H1 (cell line): ENCODE measurements around the gene ITGA3. TPM values are rescaled to one million over a fixed set of nuclear protein-coding genes. Genes with fewer than 3 reads are reported as not detected.
A peak's percentile ranks its signal among the peaks of the same experiment; 100 is the strongest.

Experiments used
- CTCF ChIA-PET: fragments of 300-600 bp; sonication (Branson Sonifier 250); formaldehyde crosslinking; loops from one replicate; lab custom pipeline; 2021; ENCODE audit not compliant: partially characterized antibody; lab: Charles Lee
- POLR2A ChIA-PET: fragments of 300-600 bp; sonication (Branson Sonifier 250); formaldehyde crosslinking; loops from one replicate; lab custom pipeline; 2021; ENCODE audit warnings: inconsistent platforms; ENCODE audit not compliant: partially characterized antibody; lab: Charles Lee
- DNase-seq, 2 experiments: peaks; one replicate each; pipeline versions ENCODE4 v3.0.0 to v3.0.0-alpha.2; 2010 to 2022; ENCODE audit warnings: low spot score in 2 of 2, low read depth in 1 of 2, mixed read lengths in 1 of 2
- FAIRE-seq: peaks from 2 replicates; lab custom pipeline; 2011; peaks lifted over from hg19 to GRCh38; lab: Jason Lieb, UNC
- H2AFZ ChIP-seq: 2 replicates; pipeline ENCODE4 v1.8.1; 2012; ENCODE audit warnings: low read length, inconsistent platforms
- H2AK5ac ChIP-seq: 2 replicates; pipeline ENCODE4 v1.6.1; 2013; ENCODE audit warnings: low read depth, low read length
- H2BK120ac ChIP-seq: replicated peaks from 2 replicates; pipeline ENCODE3; 2013; ENCODE audit warnings: low read depth, low read length, inconsistent platforms
- H2BK12ac ChIP-seq: 2 replicates; pipeline ENCODE4 v1.6.1; 2013; ENCODE audit warnings: low read depth, low read length
- H2BK15ac ChIP-seq: 2 replicates; pipeline ENCODE4 v1.6.1; 2013; ENCODE audit warnings: low read length
- H2BK20ac ChIP-seq: 2 replicates; pipeline ENCODE4 v1.6.1; 2013; ENCODE audit warnings: low read length
- H2BK5ac ChIP-seq: 2 replicates; pipeline ENCODE4 v1.6.1; 2013; ENCODE audit warnings: low read depth, low read length
- H3K14ac ChIP-seq: 2 replicates; pipeline ENCODE4 v1.6.1; 2013; ENCODE audit warnings: inconsistent platforms; ENCODE audit not compliant: insufficient read length
- H3K18ac ChIP-seq: 2 replicates; pipeline ENCODE4 v1.6.1; 2013; ENCODE audit warnings: low read length; ENCODE audit errors: extremely low read depth
- H3K23ac ChIP-seq: 2 replicates; pipeline ENCODE4 v1.6.1; 2013; ENCODE audit warnings: inconsistent platforms; ENCODE audit not compliant: insufficient read length
- H3K23me2 ChIP-seq: 2 replicates; pipeline ENCODE4 v1.6.1; 2013; ENCODE audit warnings: low read depth, low read length
- H3K27ac ChIP-seq: 2 replicates; pipeline ENCODE4 v1.6.1; 2011; ENCODE audit warnings: low read depth, low read length, inconsistent platforms
- H3K27me3 ChIP-seq, 4 experiments: replicated peaks in 1 of 4; 1 replicate in 1 of 4; 2 replicates in 3 of 4; pipeline versions ENCODE4 v1.6.1 to v1.8.1; 2011 to 2013; ENCODE audit warnings: low read length in 3 of 4, mild to moderate bottlenecking in 3 of 4, inconsistent platforms in 2 of 4, mixed read lengths in 2 of 4, moderate library complexity in 1 of 4; ENCODE audit not compliant: control insufficient read depth in 3 of 4, insufficient read depth in 3 of 4; ENCODE audit errors: extremely low read depth in 1 of 4
- H3K36me3 ChIP-seq, 4 experiments: 2 replicates each; pipeline versions ENCODE4 v1.6.1 to v1.8.1; 2011 to 2013; ENCODE audit warnings: mild to moderate bottlenecking in 4 of 4, low read length in 3 of 4, moderate library complexity in 2 of 4, control low read depth in 1 of 4, inconsistent platforms in 1 of 4; ENCODE audit not compliant: insufficient read depth in 4 of 4, control insufficient read depth in 2 of 4
- H3K4ac ChIP-seq: replicated peaks from 2 replicates; pipeline ENCODE3; 2013; ENCODE audit warnings: low read length, low read depth, mixed read lengths, inconsistent platforms; ENCODE audit not compliant: insufficient read length
- H3K4me1 ChIP-seq, 4 experiments: replicated peaks in 1 of 4; 1 replicate in 1 of 4; 2 replicates in 3 of 4; pipeline versions ENCODE4 v1.6.1 to v1.8.1; 2011 to 2013; ENCODE audit warnings: low read length in 3 of 4, inconsistent platforms in 2 of 4, mixed read lengths in 1 of 4; ENCODE audit not compliant: insufficient read depth in 4 of 4, control insufficient read depth in 3 of 4
- H3K4me2 ChIP-seq, 2 experiments: 2 replicates each; pipeline versions ENCODE4 v1.6.1 to v1.8.1; 2011 to 2013; ENCODE audit warnings: low read depth in 2 of 2, low read length in 2 of 2, control low read depth in 1 of 2, inconsistent platforms in 1 of 2, mild to moderate bottlenecking in 1 of 2; ENCODE audit not compliant: insufficient read depth in 1 of 2
- H3K4me3 ChIP-seq, 4 experiments: fragments of 200-600, 300-600 bp in 1 of 4; sonication (generic), shearing (Covaris generic), sonication (Bioruptor Twin) in 1 of 4; 2 replicates each; pipeline versions ENCODE4 v1.5.1 to v1.8.1; 2011 to 2016; ENCODE audit warnings: low read length in 4 of 4, low read depth in 3 of 4, control low read depth in 2 of 4, inconsistent platforms in 2 of 4, mild to moderate bottlenecking in 2 of 4, mixed read lengths in 1 of 4, moderate library complexity in 1 of 4; ENCODE audit not compliant: insufficient read depth in 2 of 4; ENCODE audit errors: extremely low read depth in 1 of 4
- H3K56ac ChIP-seq: replicated peaks from 2 replicates; pipeline ENCODE3; 2013; ENCODE audit warnings: low read depth, mild to moderate bottlenecking, mixed read lengths, low read length, inconsistent platforms; ENCODE audit not compliant: insufficient read length
- H3K79me1 ChIP-seq: 2 replicates; pipeline ENCODE4 v1.6.1; 2013; ENCODE audit warnings: low read depth, low read length, control low read depth
- H3K79me2 ChIP-seq, 2 experiments: 2 replicates each; pipeline versions ENCODE4 v1.6.1 to v1.8.1; 2012 to 2013; ENCODE audit warnings: low read length in 2 of 2, mild to moderate bottlenecking in 2 of 2, inconsistent platforms in 1 of 2; ENCODE audit not compliant: insufficient read depth in 2 of 2, control insufficient read depth in 1 of 2
- H3K9ac ChIP-seq, 4 experiments: replicated peaks in 1 of 4; 1 replicate in 1 of 4; 2 replicates in 3 of 4; pipeline versions ENCODE4 v1.6.1 to v1.8.1; 2011 to 2013; ENCODE audit warnings: low read depth in 3 of 4, low read length in 3 of 4, control low read depth in 2 of 4, mild to moderate bottlenecking in 2 of 4, moderate library complexity in 2 of 4, inconsistent platforms in 1 of 4; ENCODE audit errors: extremely low read depth in 1 of 4
- H3K9me3 ChIP-seq, 2 experiments: 2 replicates each; pipeline versions ENCODE4 v1.6.1 to v1.8.1; 2012 to 2013; ENCODE audit warnings: mild to moderate bottlenecking in 2 of 2, moderate library complexity in 2 of 2, control low read depth in 1 of 2, inconsistent platforms in 1 of 2, low read depth in 1 of 2, low read length in 1 of 2, mixed read lengths in 1 of 2; ENCODE audit not compliant: insufficient read depth in 2 of 2
- H4K20me1 ChIP-seq, 2 experiments: replicated peaks in 1 of 2; 2 replicates each; pipeline versions ENCODE3 to v1.8.1; 2011 to 2013; ENCODE audit warnings: inconsistent platforms in 2 of 2, low read length in 2 of 2, mild to moderate bottlenecking in 1 of 2; ENCODE audit not compliant: insufficient read depth in 2 of 2, control insufficient read depth in 1 of 2
- H4K5ac ChIP-seq: 2 replicates; pipeline ENCODE4 v1.6.1; 2013; ENCODE audit warnings: low read length, low read depth, mixed read lengths, inconsistent platforms; ENCODE audit not compliant: insufficient read length
- H4K8ac ChIP-seq: 2 replicates; pipeline ENCODE4 v1.8.0; 2013; ENCODE audit warnings: mild to moderate bottlenecking, moderate library complexity, low read length, inconsistent platforms; ENCODE audit not compliant: insufficient read depth; ENCODE audit errors: extremely low read depth
- H4K91ac ChIP-seq: replicated peaks from 2 replicates; pipeline ENCODE3; 2013; ENCODE audit warnings: low read length, mixed read lengths, inconsistent platforms; ENCODE audit not compliant: insufficient read length
- BRCA1 ChIP-seq: IDR thresholded peaks from 2 replicates; pipeline ENCODE4 v1.6.1; 2012; ENCODE audit warnings: low read depth, low read length, improper control_type of control experiment
- CBX8 ChIP-seq: fragments of 300-800, 300-1000 bp; sonication (generic); IDR thresholded peaks from 2 replicates; pipeline ENCODE4 v1.7.1; 2016; ENCODE audit warnings: low read depth, low read length, borderline replicate concordance
- CHD1 ChIP-seq: IDR thresholded peaks from 2 replicates; pipeline ENCODE4 v1.6.1; 2012; ENCODE audit warnings: low read depth, low read length, improper control_type of control experiment
- GTF2F1 ChIP-seq: IDR thresholded peaks from 2 replicates; pipeline ENCODE4 v1.6.1; 2012; ENCODE audit warnings: low read depth, low read length, improper control_type of control experiment, borderline replicate concordance
- NANOG ChIP-seq: IDR thresholded peaks from 2 replicates; pipeline ENCODE4 v1.6.1; 2011; ENCODE audit warnings: low read length, low read depth, mild to moderate bottlenecking, inconsistent platforms; ENCODE audit not compliant: insufficient read depth, poor library complexity, severe bottlenecking
- SIN3A ChIP-seq, 2 experiments: IDR thresholded peaks in 1 of 2; conservative IDR thresholded peaks in 1 of 2; 2 replicates each; pipeline ENCODE4 v1.6.1; 2011 to 2012; ENCODE audit warnings: low read length in 2 of 2, improper control_type of control experiment in 1 of 2, low read depth in 1 of 2, mild to moderate bottlenecking in 1 of 2
- SP1 ChIP-seq: IDR thresholded peaks from 2 replicates; pipeline ENCODE4 v1.6.1; 2011; ENCODE audit warnings: low read depth, low read length
- SP2 ChIP-seq: IDR thresholded peaks from 2 replicates; pipeline ENCODE4 v1.6.1; 2012; ENCODE audit warnings: mild to moderate bottlenecking, low read length, inconsistent platforms
- TEAD4 ChIP-seq: IDR thresholded peaks from 2 replicates; pipeline ENCODE4 v1.6.1; 2012; ENCODE audit warnings: low read depth, low read length, inconsistent platforms, mixed read lengths
- YY1 ChIP-seq: IDR thresholded peaks from 2 replicates; pipeline ENCODE4 v1.6.1; 2011; ENCODE audit warnings: low read depth, mild to moderate bottlenecking, low read length
- ZNF274 ChIP-seq: IDR thresholded peaks from 2 replicates; pipeline ENCODE4 v1.7.0; 2012; ENCODE audit warnings: low read length, borderline replicate concordance; ENCODE audit errors: extremely low read depth
- WGBS, 2 experiments: shearing (Covaris generic) in 1 of 2; methylation state at CpG; one replicate each; pipeline versions ENCODE4 v1.1.6 to v1.1.7; 2013 to 2015; ENCODE audit warnings: low lambda C conversion rate in 2 of 2, mixed read lengths in 2 of 2, inconsistent platforms in 1 of 2, low coverage in 1 of 2, missing lambda C conversion rate in 1 of 2; ENCODE audit not compliant: insufficient replicate concordance in 2 of 2, insufficient coverage in 1 of 2, insufficient read length in 1 of 2; ENCODE audit errors: extremely low coverage in 1 of 2, missing lambda C conversion rate in 1 of 2; 5-methylcytosine and 5-hydroxymethylcytosine counted together
- polyA plus RNA-seq, 7 experiments: library from polyadenylated mRNA; depleted of rRNA in 3 of 7; stranded (reverse) in 5 of 7; unstranded in 2 of 7; fragments of >200 nt in 5 of 7; fragments of 200-250 nt in 2 of 7; gene quantifications; 1 replicate in 5 of 7; 2 replicates in 1 of 7; 4 replicates in 1 of 7; pipeline versions ENCODE4 v1.2.1 to v1.2.3, GENCODE V29; 2011 to 2013; ENCODE audit warnings: missing spikeins in 2 of 7, mixed read lengths in 2 of 7
- total RNA-seq: library from RNA; stranded (reverse); fragmentation: NEBNext Ultra II Directional; extraction: Animal tissue kit (Norgen Biotek cat#: 25700); gene quantifications from 2 replicates; pipeline ENCODE4 v1.2.1, GENCODE V29; 2021
- TF ChIP-seq, protein P1 (sequence below): IDR thresholded peaks from 2 replicates; pipeline ENCODE4 v1.6.1; 2011; ENCODE audit warnings: low read length, improper control_type of control experiment

The ITGA3 gene
- total and polyA plus RNA-seq, 2 of the 8 experiments (the other 6 are each of a cell fraction or from before 2014, with no cell fraction given), result 24.0 to 24.2 TPM

DNA sequence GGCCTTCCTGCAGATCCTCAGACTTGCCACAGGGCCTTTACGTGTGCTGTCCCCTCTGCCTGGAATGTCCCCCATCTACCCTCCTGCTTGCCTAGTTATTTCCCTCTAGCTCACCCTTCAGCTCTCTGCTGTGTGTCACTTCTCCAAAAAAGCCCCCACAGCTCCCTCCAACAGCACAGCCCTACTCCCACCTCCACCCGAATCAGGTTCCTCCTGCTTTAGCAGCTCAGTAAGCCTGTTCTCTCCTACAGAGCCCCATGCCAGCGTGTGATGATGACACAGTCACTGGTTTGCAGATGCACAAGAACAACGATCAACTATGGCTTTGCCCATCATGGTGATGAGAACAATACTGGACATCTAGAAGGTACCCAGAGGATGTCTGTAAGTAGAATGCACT lies 81.1 kb downstream of the ITGA3 start:
- FAIRE-seq (no peak), DNase-seq (no peak)
- H3K36me3 ChIP-seq, result peaks cover 3 to 14% (median 13%) of the 10 kb centered on the region in 4 experiments; a peak in 5 of 8 replicates
- no peak overlapping the region for H4K8ac ChIP-seq
- H3K4me3 ChIP-seq, result no peak overlapping the region
- H2AFZ ChIP-seq, result no peak overlapping the region
- no peak overlapping the region for H2BK15ac ChIP-seq
- H3K9ac ChIP-seq, result no peak overlapping the region; a peak in 1 of 7 replicates
- ChIA-PET CTCF (interaction anchor here (0.6 to 21.6 kb wide), 10 partner anchors 12 to 160 kb away, joined by 3 to 299 read pairs (median 8); partner anchors contain the start of genes PDK2, PPP1R9B and SGCA), POLR2A (interaction anchor here (0.8 to 1.1 kb wide), 2 partner anchors 9 to 10 kb away, joined by 4 to 5 read pairs; no protein-coding TSS in a partner anchor)
- H3K23me2 ChIP-seq, result no peaks in the 10 kb centered on the region
- no peak overlapping the region for H4K5ac ChIP-seq
- H2AK5ac ChIP-seq, result no peak overlapping the region
- H3K4me1 ChIP-seq, result peaks cover 8 to 28% (median 17%) of the 10 kb centered on the region in 4 experiments
- no peak overlapping the region for H3K4ac ChIP-seq
- no peak overlapping the region for H3K4me2 ChIP-seq
- peaks cover 0 to 6% of the 10 kb centered on the region in 2 experiments for H4K20me1 ChIP-seq
- H3K14ac ChIP-seq, result no peak overlapping the region
- no peak overlapping the region for H3K56ac ChIP-seq
- H3K18ac ChIP-seq, result no peak overlapping the region
- H3K9me3 ChIP-seq, result no peaks in the 10 kb centered on the region
- H2BK20ac ChIP-seq, result no peak overlapping the region
- H3K79me2 ChIP-seq, result no peaks in the 10 kb centered on the region
- no peak overlapping the region for H2BK12ac ChIP-seq
- no peak overlapping the region for H3K23ac ChIP-seq
- 87% methylated on average over 4 of the region's 4 CpGs; no CpG with 5 or more reads in 1 of the 2 experiments for WGBS, 2 experiments
- H2BK120ac ChIP-seq, result no peak overlapping the region
- no peak overlapping the region for H3K27ac ChIP-seq
- no peak overlapping the region for H4K91ac ChIP-seq
- H3K27me3 ChIP-seq, result peaks cover 0 to 4% (median 0%) of the 10 kb centered on the region in 4 experiments; a peak in 3 of 7 replicates
- peak overlapping the region; percentile 35; the same call in 1 of the 2 replicates for H2BK5ac ChIP-seq
- no peaks in the 10 kb centered on the region for H3K79me1 ChIP-seq
- TF ChIP-seq ZNF274 (no peak), GTF2F1 (no peak), NANOG (no peak), CBX8 (no peak), SP2 (no peak), SP1 (no peak), TEAD4 (no peak), YY1 (no peak), CHD1 (no peak), BRCA1 (no peak), SIN3A (conservative IDR thresholded peaks at IDR 0.05 in 1 of 2, IDR thresholded peaks at IDR 0.05 in 1 of 2; ENCODE audit: low read depth in 1 of 2, low read length in 2 of 2) (no peak)
- TF ChIP-seq, protein P1, sequence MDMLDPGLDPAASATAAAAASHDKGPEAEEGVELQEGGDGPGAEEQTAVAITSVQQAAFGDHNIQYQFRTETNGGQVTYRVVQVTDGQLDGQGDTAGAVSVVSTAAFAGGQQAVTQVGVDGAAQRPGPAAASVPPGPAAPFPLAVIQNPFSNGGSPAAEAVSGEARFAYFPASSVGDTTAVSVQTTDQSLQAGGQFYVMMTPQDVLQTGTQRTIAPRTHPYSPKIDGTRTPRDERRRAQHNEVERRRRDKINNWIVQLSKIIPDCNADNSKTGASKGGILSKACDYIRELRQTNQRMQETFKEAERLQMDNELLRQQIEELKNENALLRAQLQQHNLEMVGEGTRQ, result no peak
